Hindlimb muscle (tissue), 1 donor: ENCODE results near the gene VILL. TPM values are rescaled to one million over a fixed set of nuclear protein-coding genes. Genes with fewer than 3 reads are reported as not detected.
"Not testable (repeated sequence)": the region's sequence is repeated elsewhere in the genome, so short reads cannot be mapped to it uniquely, and the experiment has no call there.

ENCODE experiments used
- DNase-seq: peaks from one replicate; pipeline ENCODE4 v3.0.0-alpha.2; 2013
- polyA plus RNA-seq: library from polyadenylated mRNA; unstranded; fragments of 120-200 nt; gene quantifications from one replicate; pipeline ENCODE4 v1.2.1, GENCODE V29; 2013; ENCODE audit not compliant: insufficient read length

Gene VILL
- polyA plus RNA-seq, 1 donor: 7.5 TPM

GRCh38 chr3:37964146-37964545 is 26.4 kb upstream of the VILL start:
- DNase-seq: no peak

GRCh38 chr3:37964716-37965115 is 25.9 kb upstream of the VILL start:
- DNase-seq: no peak

GRCh38 chr3:37967260-37967881 is 23.2 kb upstream of the VILL start:
- peak; percentile 57 for DNase-seq

- DNase-seq: no peak
These were observed 22.4 kb upstream of the VILL start for GRCh38 chr3:37968199-37968598.

- DNase-seq: peak; percentile 60
These were observed 21.6 kb upstream of the VILL start for GRCh38 chr3:37968813-37969595.

GRCh38 chr3:37969596-37970100 is 20.9 kb upstream of the VILL start:
- DNase-seq: no peak

- no peak for DNase-seq
These were observed 19.8 kb upstream of the VILL start for GRCh38 chr3:37970802-37971201.

- DNase-seq: no peak
These were observed 19.1 kb upstream of the VILL start for GRCh38 chr3:37971467-37971866.

GRCh38 chr3:37972056-37972455 is 18.5 kb upstream of the VILL start:
- DNase-seq: not testable (repeated sequence)

- no peak for DNase-seq
These were observed 17.1 kb upstream of the VILL start for GRCh38 chr3:37973246-37974054.

GRCh38 chr3:37974121-37975083 is 16.2 kb upstream of the VILL start:
- DNase-seq: no peak

- no peak for DNase-seq
These were observed 10.8 kb upstream of the VILL start for GRCh38 chr3:37979541-37980461.

- no peak for DNase-seq
These were observed 9.9 kb upstream of the VILL start for GRCh38 chr3:37980462-37981347.

- DNase-seq: no peak
These were observed 9.3 kb upstream of the VILL start for GRCh38 chr3:37981348-37981664.

GRCh38 chr3:37982331-37982730 is 8.3 kb upstream of the VILL start:
- no peak for DNase-seq

- DNase-seq: no peak
These were observed 6.5 kb upstream of the VILL start for GRCh38 chr3:37984051-37984450.

GRCh38 chr3:37984596-37984995 is 6.0 kb upstream of the VILL start:
- DNase-seq: no peak

GRCh38 chr3:37985637-37986320 is 4.8 kb upstream of the VILL start:
- DNase-seq: no peak
